ENCODE results near the gene ELK4. TPM values are rescaled to one million over a fixed set of nuclear protein-coding genes. Genes with fewer than 3 reads are reported as not detected.

ELK4 gene
- total and polyA plus RNA-seq, 2 of the 4 experiments (the other 2 are of a cell fraction): 4.6 to 11.3 TPM

DNA sequence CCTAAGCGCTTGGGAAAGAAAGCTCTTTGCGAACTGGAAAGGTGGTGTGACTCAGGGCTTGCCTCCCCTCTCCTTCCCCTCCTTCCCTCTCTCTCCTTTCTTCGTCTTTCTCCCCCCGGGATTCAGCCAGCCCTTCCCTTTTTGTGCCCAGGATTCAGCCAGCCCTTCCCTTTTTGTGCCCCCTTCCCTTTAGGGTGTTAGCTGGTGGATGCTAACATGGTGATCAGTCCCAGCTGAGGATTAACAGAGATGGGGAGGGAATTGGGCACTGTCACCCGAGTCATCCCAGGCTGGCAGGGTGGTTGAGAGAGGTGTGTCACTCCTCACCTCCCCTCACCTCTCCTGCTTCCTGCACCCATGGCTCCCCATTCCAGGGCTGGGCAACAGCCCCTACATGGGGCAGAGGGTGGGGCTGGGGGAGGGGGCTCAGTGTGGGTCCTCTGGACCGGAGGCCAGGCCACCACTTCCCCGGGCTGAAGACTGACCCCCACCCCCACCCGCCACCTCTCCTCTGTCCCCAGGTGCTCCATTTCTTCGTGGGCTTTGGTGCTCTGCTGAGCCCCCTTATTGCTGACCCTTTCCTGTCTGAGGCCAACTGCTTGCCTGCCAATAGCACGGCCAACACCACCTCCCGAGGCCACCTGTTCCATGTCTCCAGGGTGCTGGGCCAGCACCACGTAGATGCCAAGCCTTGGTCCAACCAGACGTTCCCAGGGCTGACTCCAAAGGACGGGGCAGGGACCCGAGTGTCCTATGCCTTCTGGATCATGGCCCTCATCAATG, 51.5 kb downstream of the ELK4 start:
- H4K20me1 ChIP-seq (ENCODE audit: insufficient read depth, low read length): no peaks in the 10 kb centered on the region; the same call in 1 of the 2 replicates
- CTCF ChIA-PET: interaction anchor here (0.6 kb wide), 1 partner anchor 11 kb away, joined by 3 read pairs; no protein-coding TSS in a partner anchor
- POLR2A ChIA-PET (ENCODE audit: unreplicated experiment): no interaction called here
- no peaks in the 10 kb centered on the region for H3K9me3 ChIP-seq (ENCODE audit: control insufficient read depth, insufficient read depth, low read length)
- no peak overlapping the region for H2AK9ac ChIP-seq (replicated peaks; ENCODE audit: low read depth, low read length, poor library complexity)
- WGBS, 2 experiments (ENCODE audit: extremely low coverage in 2 of 2, insufficient read length in 1 of 2): 71% methylated on average over 5 of the region's 15 CpGs; no CpG with 5 or more reads in 1 of the 2 experiments
- H3K9ac ChIP-seq (ENCODE audit: low read depth, low read length): no peak overlapping the region
- H2AK5ac ChIP-seq (ENCODE audit: low read depth, low read length): no peak overlapping the region
- H3K9me1 ChIP-seq (ENCODE audit: insufficient read depth, low read length): peaks cover 3% of the 10 kb centered on the region; the same call in 1 of the 2 replicates
- H3K14ac ChIP-seq (replicated peaks; ENCODE audit: low read depth, low read length): no peak overlapping the region
- no TSS peak for BruUV-seq (replicated peaks)
- ATAC-seq (ENCODE audit: low read depth) (no peak), DNase-seq (no peak)
- H3K4me2 ChIP-seq (ENCODE audit: low read depth, low read length): no peak overlapping the region
- no peak for TF ChIP-seq BHLHE40 (IDR thresholded peaks at IDR 0.05; ENCODE audit: low read depth, low read length)
- TF ChIP-seq POLR2A (IDR thresholded peaks at IDR 0.05; ENCODE audit: low read depth, low read length): no peak
- no peak for TF ChIP-seq NFE2L2 (IDR thresholded peaks at IDR 0.05; ENCODE audit: low read depth, low read length)
- no peak for TF ChIP-seq RFX5 (IDR thresholded peaks at IDR 0.05; ENCODE audit: low read depth, low read length)
- TF ChIP-seq RCOR1 (IDR thresholded peaks at IDR 0.05; ENCODE audit: insufficient replicate concordance, low read length): no peak
- TF ChIP-seq RAD21 (IDR thresholded peaks at IDR 0.05; ENCODE audit: low read length): no peak
- no peak for TF ChIP-seq CEBPB (IDR thresholded peaks at IDR 0.05; ENCODE audit: low read depth, low read length)
- TF ChIP-seq FOS (IDR thresholded peaks at IDR 0.05; ENCODE audit: low read depth, low read length): no peak
- TF ChIP-seq, protein P1, sequence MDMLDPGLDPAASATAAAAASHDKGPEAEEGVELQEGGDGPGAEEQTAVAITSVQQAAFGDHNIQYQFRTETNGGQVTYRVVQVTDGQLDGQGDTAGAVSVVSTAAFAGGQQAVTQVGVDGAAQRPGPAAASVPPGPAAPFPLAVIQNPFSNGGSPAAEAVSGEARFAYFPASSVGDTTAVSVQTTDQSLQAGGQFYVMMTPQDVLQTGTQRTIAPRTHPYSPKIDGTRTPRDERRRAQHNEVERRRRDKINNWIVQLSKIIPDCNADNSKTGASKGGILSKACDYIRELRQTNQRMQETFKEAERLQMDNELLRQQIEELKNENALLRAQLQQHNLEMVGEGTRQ (IDR thresholded peaks at IDR 0.05; ENCODE audit: low read depth, low read length): no peak
- H2BK15ac ChIP-seq (ENCODE audit: low read depth, low read length): no peak overlapping the region
- peaks cover 71% of the 10 kb centered on the region for H3K27me3 ChIP-seq (ENCODE audit: control insufficient read depth, insufficient read depth, low read length)
- H3K4ac ChIP-seq (ENCODE audit: low read depth, low read length): no peak overlapping the region
- H3K56ac ChIP-seq (ENCODE audit: extremely low read depth, insufficient read depth, low read length): no peak overlapping the region
- in situ Hi-C loops (cut with MboI; ENCODE audit: low sequenced_read_pairs) (no loop called here), dilution Hi-C loops (cut with HindIII; ENCODE audit: low sequenced_read_pairs, unreplicated experiment) (no loop called here), intact Hi-C loops (cut with micrococcal nuclease) (no loop called here)
- H3K18ac ChIP-seq (ENCODE audit: low read depth, low read length): no peak overlapping the region
- no peak overlapping the region for H2BK5ac ChIP-seq (ENCODE audit: low read depth, low read length, poor library complexity, severe bottlenecking)
- peak overlapping the region; percentile 14 for H2AFZ ChIP-seq (replicated peaks; ENCODE audit: low read length, poor library complexity)
- no peak overlapping the region for H4K91ac ChIP-seq (ENCODE audit: insufficient read depth, low read depth, low read length)
- H3K36me3 ChIP-seq (ENCODE audit: control insufficient read depth, insufficient read depth, low read length): no peaks in the 10 kb centered on the region
- H2BK120ac ChIP-seq (ENCODE audit: low read depth, low read length): no peak overlapping the region
- no peak overlapping the region for H3K23ac ChIP-seq (ENCODE audit: low read depth, low read length)
- H3K4me1 ChIP-seq (ENCODE audit: control insufficient read depth, insufficient read depth, low read length): peaks cover 6% of the 10 kb centered on the region; the same call in 1 of the 2 replicates
- no peak overlapping the region for H4K5ac ChIP-seq (ENCODE audit: low read depth, low read length)
- no peak overlapping the region for H3K27ac ChIP-seq (ENCODE audit: insufficient read depth, low read length)
- no peak overlapping the region for H3K4me3 ChIP-seq (ENCODE audit: insufficient read depth, low read depth, low read length)
- H4K8ac ChIP-seq (ENCODE audit: low read depth in 2 of 2, low read length in 2 of 2): no peak overlapping the region
- no peaks in the 10 kb centered on the region for H3K79me1 ChIP-seq (ENCODE audit: low read depth in 1 of 2, low read length in 2 of 2)
- no peak overlapping the region for H2BK20ac ChIP-seq (ENCODE audit: low read depth, low read length)
